Neural cell (in vitro differentiated cells): ENCODE data around the gene CNKSR1. TPM values are rescaled to one million over a fixed set of nuclear protein-coding genes. Genes with fewer than 3 reads are reported as not detected.
A peak's percentile ranks its signal among the peaks of the same experiment; 100 is the strongest.

Source experiments
- H2AFZ ChIP-seq: fragments of 200-600, 300-800 bp; sonication (generic), shearing (Covaris generic); 2 replicates; pipeline ENCODE4 v1.6.0; 2014; ENCODE audit warnings: low read depth, mild to moderate bottlenecking, antibody characterized with exemption, low read length, moderate library complexity
- H3F3A ChIP-seq: fragments of 200-600 bp; shearing (Covaris generic); 2 replicates; pipeline ENCODE4 v1.6.1; 2016; ENCODE audit warnings: mild to moderate bottlenecking, moderate library complexity, mixed read lengths, antibody characterized with exemption, low read length; ENCODE audit not compliant: insufficient read depth, poor library complexity, severe bottlenecking
- H3K27ac ChIP-seq: fragments of 200-600, 300-800 bp; sonication (generic), shearing (Covaris generic); 2 replicates; pipeline ENCODE4 v1.5.1; 2014; ENCODE audit warnings: mild to moderate bottlenecking, low read length, moderate library complexity
- H3K27me3 ChIP-seq: fragments of 300-800, 200-600 bp; sonication (generic), shearing (Covaris generic); 2 replicates; pipeline ENCODE4 v1.6.0; 2014; ENCODE audit warnings: mild to moderate bottlenecking, low read depth, low read length, moderate library complexity; ENCODE audit not compliant: insufficient read depth
- H3K36me3 ChIP-seq: fragments of 300-800, 200-600 bp; sonication (generic), shearing (Covaris generic); 2 replicates; pipeline ENCODE4 v1.5.1; 2014; ENCODE audit warnings: mild to moderate bottlenecking, antibody characterized with exemption, low read length, moderate library complexity; ENCODE audit not compliant: insufficient read depth
- H3K4me2 ChIP-seq: fragments of 300-800, 200-600 bp; sonication (generic), shearing (Covaris generic); 2 replicates; pipeline ENCODE4 v1.6.0; 2014; ENCODE audit warnings: mild to moderate bottlenecking, low read length
- H3K4me3 ChIP-seq: fragments of 300-800, 200-600 bp; sonication (generic), shearing (Covaris generic); 2 replicates; pipeline ENCODE4 v1.5.1; 2014; ENCODE audit warnings: mild to moderate bottlenecking, low read length, moderate library complexity
- H3K79me2 ChIP-seq: fragments of 200-600 bp; shearing (Covaris generic); replicated peaks from 2 replicates; pipeline ENCODE4 v1.6.0; 2014; ENCODE audit warnings: mild to moderate bottlenecking, low read length, moderate library complexity; ENCODE audit not compliant: insufficient read depth
- H3K9ac ChIP-seq: fragments of 300-800, 200-600 bp; sonication (generic), shearing (Covaris generic); 2 replicates; pipeline ENCODE4 v1.6.1; 2016; ENCODE audit warnings: mild to moderate bottlenecking, low read length, mixed read lengths
- H3K9me2 ChIP-seq: fragments of 200-600 bp; shearing (Covaris generic); 2 replicates; pipeline ENCODE4 v1.6.1; 2016; ENCODE audit warnings: mild to moderate bottlenecking, low read length, mixed read lengths; ENCODE audit not compliant: insufficient read depth
- H3K9me3 ChIP-seq: fragments of 200-600, 300-800 bp; sonication (generic), shearing (Covaris generic); 2 replicates; pipeline ENCODE4 v1.6.1; 2016; ENCODE audit warnings: mild to moderate bottlenecking, mixed run types, low read length, moderate library complexity, mixed read lengths
- H4K20me1 ChIP-seq: fragments of 200-600 bp; shearing (Covaris generic); 2 replicates; pipeline ENCODE4 v1.6.1; 2016; ENCODE audit warnings: mild to moderate bottlenecking, mixed run types; ENCODE audit not compliant: insufficient read depth
- CTCF ChIP-seq: fragments of 450-650 bp; IDR thresholded peaks from 2 replicates; pipeline ENCODE4 v1.5.1; 2014; ENCODE audit warnings: antibody characterized with exemption, mild to moderate bottlenecking, moderate library complexity; ENCODE audit not compliant: poor library complexity, severe bottlenecking
- EP300 ChIP-seq: fragments of 450-650 bp; conservative IDR thresholded peaks from 2 replicates; pipeline ENCODE4 v1.6.1; 2014; ENCODE audit warnings: antibody characterized with exemption, mild to moderate bottlenecking, moderate library complexity; ENCODE audit not compliant: poor library complexity, severe bottlenecking
- EZH2 ChIP-seq: fragments of 200-600, 300-800 bp; shearing (Covaris generic), sonication (generic); IDR thresholded peaks from 2 replicates; pipeline ENCODE4 v1.6.1; 2014; ENCODE audit warnings: antibody characterized with exemption, low read length, borderline replicate concordance, mild to moderate bottlenecking; ENCODE audit not compliant: insufficient read depth, poor library complexity, severe bottlenecking
- MXI1 ChIP-seq: fragments of 450-650 bp; conservative IDR thresholded peaks from 2 replicates; pipeline ENCODE4 v1.6.1; 2014; ENCODE audit warnings: antibody characterized with exemption, mild to moderate bottlenecking; ENCODE audit not compliant: poor library complexity, severe bottlenecking
- POLR2AphosphoS5 ChIP-seq: IDR thresholded peaks from 2 replicates; pipeline ENCODE4 v1.6.1; 2012
- RAD21 ChIP-seq: fragments of 450-650 bp; conservative IDR thresholded peaks from 2 replicates; pipeline ENCODE4 v1.6.1; 2014; ENCODE audit warnings: antibody characterized with exemption, mild to moderate bottlenecking, moderate library complexity
- REST ChIP-seq: IDR thresholded peaks from 2 replicates; pipeline ENCODE4 v1.6.1; 2012; ENCODE audit warnings: borderline replicate concordance
- SMC3 ChIP-seq: fragments of 450-650 bp; conservative IDR thresholded peaks from 2 replicates; pipeline ENCODE4 v1.6.1; 2014; ENCODE audit warnings: antibody characterized with exemption, mild to moderate bottlenecking, moderate library complexity; ENCODE audit not compliant: poor library complexity
- TAF1 ChIP-seq: IDR thresholded peaks from 2 replicates; pipeline ENCODE4 v1.6.1; 2012; ENCODE audit warnings: low read depth
- polyA plus RNA-seq: library from polyadenylated mRNA; depleted of rRNA; stranded (reverse); fragments of >200 nt; gene quantifications from 2 replicates; pipeline ENCODE4 v1.2.3, GENCODE V29; 2014

CNKSR1 gene
- polyA plus RNA-seq, 1 donor from 2014 or later, result 7.8 TPM

GRCh38 chr1:26161415-26162219 is 15.7 kb upstream of the CNKSR1 start:
- TF ChIP-seq EZH2 (no peak), TAF1 (peak; percentile 47), SMC3 (no peak), EP300 (no peak), REST (peak; percentile 47), RAD21 (peak; percentile 41), MXI1 (peak; percentile 63), POLR2AphosphoS5 (no peak), CTCF (peak; percentile 69)
- H3K27ac ChIP-seq, result no peak overlapping the region
- H3K27me3 ChIP-seq, result peaks cover 23% of the 10 kb centered on the region

GRCh38 chr1:26162220-26162709 is 15.0 kb upstream of the CNKSR1 start:
- H3K4me3 ChIP-seq, result peak overlapping the region; percentile 64
- no peaks in the 10 kb centered on the region for H3K9me3 ChIP-seq
- H3K9ac ChIP-seq, result no peak overlapping the region
- no peaks in the 10 kb centered on the region for H3K36me3 ChIP-seq
- H4K20me1 ChIP-seq, result no peaks in the 10 kb centered on the region
- no peak overlapping the region for H2AFZ ChIP-seq
- H3K9me2 ChIP-seq, result no peaks in the 10 kb centered on the region
- TF ChIP-seq POLR2AphosphoS5, result no peak
- TF ChIP-seq MXI1, result no peak
- TF ChIP-seq TAF1, result no peak
- TF ChIP-seq EZH2, result no peak
- no peak for TF ChIP-seq SMC3
- TF ChIP-seq CTCF, result no peak
- TF ChIP-seq REST, result no peak
- no peak for TF ChIP-seq RAD21
- TF ChIP-seq EP300, result no peak
- H3K27ac ChIP-seq, result no peak overlapping the region
- H3K27me3 ChIP-seq, result peaks cover 23% of the 10 kb centered on the region
- H3K4me2 ChIP-seq, result no peak overlapping the region
- no peaks in the 10 kb centered on the region for H3K79me2 ChIP-seq
- no peaks in the 10 kb centered on the region for H3F3A ChIP-seq

More at GRCh38 chr1:26161415-26162219, 15.7 kb upstream of the CNKSR1 start:
- H3F3A ChIP-seq, result no peaks in the 10 kb centered on the region
- H3K9me2 ChIP-seq, result no peaks in the 10 kb centered on the region
- H3K9me3 ChIP-seq, result no peaks in the 10 kb centered on the region
- H3K9ac ChIP-seq, result peak overlapping the region; percentile 61
- H4K20me1 ChIP-seq, result no peaks in the 10 kb centered on the region
- no peaks in the 10 kb centered on the region for H3K36me3 ChIP-seq
- H3K4me2 ChIP-seq, result no peak overlapping the region
- no peaks in the 10 kb centered on the region for H3K79me2 ChIP-seq
- peak overlapping the region; percentile 24 for H2AFZ ChIP-seq
- H3K4me3 ChIP-seq, result peak overlapping the region; percentile 64
